NT2/D1 (cell line): Measurements from ENCODE around the gene CRISPLD2.

Source experiments
- SUZ12 ChIP-seq: IDR thresholded peaks from 2 replicates; pipeline ENCODE4 v1.6.1; 2011; ENCODE audit not compliant: insufficient read length, insufficient read depth; ENCODE audit errors: extremely low read depth
- YY1 ChIP-seq: IDR thresholded peaks from 2 replicates; pipeline ENCODE4 v1.6.1; 2011; ENCODE audit not compliant: insufficient read length, insufficient read depth
- ZNF274 ChIP-seq: IDR thresholded peaks from 2 replicates; pipeline ENCODE4 v1.6.1; 2011; ENCODE audit warnings: mild to moderate bottlenecking, low read depth, low read length

DNA sequence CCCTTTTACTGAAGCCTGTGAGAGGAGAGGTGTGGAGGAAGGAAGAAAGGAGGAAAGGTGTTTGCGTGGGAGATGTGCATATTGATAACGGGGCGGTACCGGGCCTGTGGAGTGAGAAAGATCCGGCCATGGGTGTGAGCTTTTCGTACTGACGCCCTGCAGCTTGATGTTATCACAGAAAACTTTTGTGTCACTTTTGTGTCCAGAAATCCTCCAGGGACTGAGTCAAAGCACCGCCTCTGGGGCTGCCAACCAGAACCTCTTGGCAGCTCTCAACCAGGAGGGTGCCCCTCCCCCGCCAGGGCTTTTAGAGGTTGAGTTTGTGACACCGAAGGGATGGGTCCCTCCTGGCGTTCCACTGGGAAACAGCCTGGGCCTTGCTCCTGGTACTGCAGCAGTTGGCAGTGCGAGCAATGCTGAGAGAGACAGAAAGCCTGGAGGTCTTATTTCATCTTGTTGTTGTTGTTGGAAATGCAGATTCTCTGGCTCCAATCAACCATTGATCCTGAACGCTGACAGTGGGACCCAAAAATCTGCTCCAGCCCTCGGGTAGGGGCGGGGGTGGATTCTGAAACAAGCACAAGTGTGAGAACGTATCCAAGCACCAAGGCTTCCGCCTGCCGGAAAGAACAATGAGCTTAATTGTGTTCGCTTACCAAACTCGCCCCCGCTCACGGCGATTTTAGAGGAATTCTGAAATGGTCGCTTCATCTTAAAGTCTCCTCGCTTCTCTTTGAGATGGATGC is 65.0 kb downstream of the CRISPLD2 start:
- TF ChIP-seq YY1, result no peak
- TF ChIP-seq ZNF274, result no peak
- no peak for TF ChIP-seq SUZ12
